ENCODE results near the gene PLA2G5.

DNA sequence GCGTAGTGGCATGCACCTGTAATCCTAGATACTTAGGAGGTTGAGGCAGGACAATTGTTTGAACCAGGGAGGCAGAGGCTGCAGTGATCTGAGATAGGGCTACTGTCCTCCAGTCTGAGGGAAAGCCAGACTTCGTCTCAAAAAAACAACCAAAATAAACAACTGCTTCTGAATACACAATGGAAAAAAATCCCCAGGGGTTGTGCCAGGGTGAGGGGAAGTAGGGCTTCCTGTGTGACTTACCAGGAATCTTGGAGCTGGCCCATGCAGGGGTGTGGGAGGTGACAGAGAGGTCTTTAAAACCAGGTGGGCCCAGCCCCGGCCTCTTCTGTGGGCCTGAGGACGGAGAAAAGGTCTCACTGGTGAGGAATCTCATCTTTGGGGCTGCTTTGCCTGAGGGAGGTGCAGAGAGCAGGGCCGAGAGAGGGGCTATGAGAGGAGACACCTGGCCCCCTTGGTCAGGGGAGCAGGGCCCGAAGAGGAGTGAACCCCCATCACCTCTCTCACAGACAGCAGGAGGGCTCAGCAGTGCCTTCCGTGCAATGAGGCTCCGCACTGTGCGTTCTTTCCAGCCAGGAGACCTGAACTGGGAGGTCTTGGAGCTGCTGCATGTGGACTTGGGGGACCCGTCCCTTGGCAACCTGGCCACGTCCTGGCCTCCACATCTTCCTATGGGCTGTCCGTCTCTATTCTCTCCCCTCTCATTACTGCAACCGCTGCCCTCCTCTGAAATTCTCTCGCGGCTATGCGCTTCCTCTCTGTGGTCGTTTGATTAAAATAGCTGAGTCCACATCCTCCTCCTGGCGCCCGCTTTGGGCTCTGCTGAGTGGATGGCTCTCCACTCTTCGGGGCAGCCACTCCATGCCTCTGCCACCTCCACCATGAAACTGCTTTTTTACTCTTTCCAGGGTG lies 10.7 kb downstream of the PLA2G5 start:
- TF ChIP-seq, protein P1, sequence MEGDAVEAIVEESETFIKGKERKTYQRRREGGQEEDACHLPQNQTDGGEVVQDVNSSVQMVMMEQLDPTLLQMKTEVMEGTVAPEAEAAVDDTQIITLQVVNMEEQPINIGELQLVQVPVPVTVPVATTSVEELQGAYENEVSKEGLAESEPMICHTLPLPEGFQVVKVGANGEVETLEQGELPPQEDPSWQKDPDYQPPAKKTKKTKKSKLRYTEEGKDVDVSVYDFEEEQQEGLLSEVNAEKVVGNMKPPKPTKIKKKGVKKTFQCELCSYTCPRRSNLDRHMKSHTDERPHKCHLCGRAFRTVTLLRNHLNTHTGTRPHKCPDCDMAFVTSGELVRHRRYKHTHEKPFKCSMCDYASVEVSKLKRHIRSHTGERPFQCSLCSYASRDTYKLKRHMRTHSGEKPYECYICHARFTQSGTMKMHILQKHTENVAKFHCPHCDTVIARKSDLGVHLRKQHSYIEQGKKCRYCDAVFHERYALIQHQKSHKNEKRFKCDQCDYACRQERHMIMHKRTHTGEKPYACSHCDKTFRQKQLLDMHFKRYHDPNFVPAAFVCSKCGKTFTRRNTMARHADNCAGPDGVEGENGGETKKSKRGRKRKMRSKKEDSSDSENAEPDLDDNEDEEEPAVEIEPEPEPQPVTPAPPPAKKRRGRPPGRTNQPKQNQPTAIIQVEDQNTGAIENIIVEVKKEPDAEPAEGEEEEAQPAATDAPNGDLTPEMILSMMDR (IDR thresholded peaks at IDR 0.05): no peak
- TF ChIP-seq POLR2A (IDR thresholded peaks at IDR 0.05): no peak
